Keratinocyte (primary cell): ENCODE results near the gene RRAGC.

ENCODE experiments used
- EZH2 ChIP-seq: IDR thresholded peaks from one replicate; pipeline ENCODE4 v1.6.1; 2012; ENCODE audit warnings: inconsistent platforms, mild to moderate bottlenecking, low read length, moderate library complexity
- TF ChIP-seq, protein P1 (sequence below), 3 experiments: IDR thresholded peaks in 1 of 3; conservative IDR thresholded peaks in 1 of 3; optimal IDR thresholded peaks in 1 of 3; 2 replicates in 2 of 3; 3 replicates in 1 of 3; pipeline versions ENCODE3 to v1.5.1; 2011; ENCODE audit warnings: low read length in 3 of 3, mild to moderate bottlenecking in 3 of 3, moderate library complexity in 2 of 3, control low read depth in 1 of 3, inconsistent platforms in 1 of 3; ENCODE audit not compliant: insufficient read depth in 2 of 3; ENCODE audit errors: extremely low read depth in 1 of 3

DNA sequence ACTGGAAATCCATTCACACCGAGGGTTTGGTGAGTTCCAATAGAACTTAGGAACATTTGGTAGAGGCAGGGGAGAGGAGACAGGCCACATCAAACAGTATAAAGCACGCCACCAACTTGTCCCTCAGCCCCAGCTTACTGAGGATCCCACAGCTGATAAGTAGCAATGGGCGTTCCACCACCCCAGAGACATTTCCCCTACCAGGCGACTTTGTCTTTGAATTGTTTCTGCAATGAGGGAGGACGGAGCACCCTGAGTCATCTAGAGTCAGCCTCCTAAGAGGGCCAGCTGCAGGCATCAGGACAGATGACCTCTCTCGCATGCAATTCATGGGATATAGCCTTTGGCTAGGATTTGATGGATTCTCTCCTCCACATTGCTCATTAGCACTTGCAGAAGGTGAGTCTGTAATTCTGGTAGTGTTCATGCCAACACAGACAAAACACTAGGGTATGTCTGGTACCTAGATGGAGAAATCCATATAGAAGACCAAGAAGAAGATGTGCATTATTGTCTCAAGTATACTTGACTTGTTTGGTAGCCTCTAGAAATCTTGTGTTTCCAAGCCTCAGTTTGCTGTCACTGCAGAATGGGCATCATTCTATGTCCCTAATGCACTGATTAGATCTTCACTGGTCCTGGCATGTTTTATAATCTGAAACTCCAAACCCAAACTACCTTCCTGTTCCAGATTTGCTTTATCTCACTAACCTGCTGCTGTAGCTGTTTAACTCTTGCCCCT is 69.0 kb downstream of the RRAGC start:
- TF ChIP-seq, protein P1, sequence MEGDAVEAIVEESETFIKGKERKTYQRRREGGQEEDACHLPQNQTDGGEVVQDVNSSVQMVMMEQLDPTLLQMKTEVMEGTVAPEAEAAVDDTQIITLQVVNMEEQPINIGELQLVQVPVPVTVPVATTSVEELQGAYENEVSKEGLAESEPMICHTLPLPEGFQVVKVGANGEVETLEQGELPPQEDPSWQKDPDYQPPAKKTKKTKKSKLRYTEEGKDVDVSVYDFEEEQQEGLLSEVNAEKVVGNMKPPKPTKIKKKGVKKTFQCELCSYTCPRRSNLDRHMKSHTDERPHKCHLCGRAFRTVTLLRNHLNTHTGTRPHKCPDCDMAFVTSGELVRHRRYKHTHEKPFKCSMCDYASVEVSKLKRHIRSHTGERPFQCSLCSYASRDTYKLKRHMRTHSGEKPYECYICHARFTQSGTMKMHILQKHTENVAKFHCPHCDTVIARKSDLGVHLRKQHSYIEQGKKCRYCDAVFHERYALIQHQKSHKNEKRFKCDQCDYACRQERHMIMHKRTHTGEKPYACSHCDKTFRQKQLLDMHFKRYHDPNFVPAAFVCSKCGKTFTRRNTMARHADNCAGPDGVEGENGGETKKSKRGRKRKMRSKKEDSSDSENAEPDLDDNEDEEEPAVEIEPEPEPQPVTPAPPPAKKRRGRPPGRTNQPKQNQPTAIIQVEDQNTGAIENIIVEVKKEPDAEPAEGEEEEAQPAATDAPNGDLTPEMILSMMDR (optimal IDR thresholded peaks at IDR 0.05 in 1 of 3, IDR thresholded peaks at IDR 0.05 in 1 of 3, conservative IDR thresholded peaks at IDR 0.05 in 1 of 3; ENCODE audit: extremely low read depth in 1 of 3, insufficient read depth in 2 of 3, low read length in 3 of 3): no peak
- TF ChIP-seq EZH2: no peak
